Measurements from ENCODE around the gene SP8.

- no peak for TF ChIP-seq POLR2A (IDR thresholded peaks at IDR 0.05; ENCODE audit: low read length)
- no peak for TF ChIP-seq GATA1 (IDR thresholded peaks at IDR 0.05; ENCODE audit: low read depth, low read length)
Measured at GRCh38 chr7:20741801-20742200, 44.9 kb downstream of the SP8 start.

Measured in erythroblast (primary cell).